Measurements from ENCODE around the gene TMEM126A. TPM values are rescaled to one million over a fixed set of nuclear protein-coding genes. Genes with fewer than 3 reads are reported as not detected.
A peak's percentile ranks its signal among the peaks of the same experiment; 100 is the strongest.

Gene TMEM126A
- total and polyA plus RNA-seq, 2 of the 13 experiments (the other 11 are each of a cell fraction or from before 2014, with no cell fraction given) = 59.5 to 66.9 TPM

DNA sequence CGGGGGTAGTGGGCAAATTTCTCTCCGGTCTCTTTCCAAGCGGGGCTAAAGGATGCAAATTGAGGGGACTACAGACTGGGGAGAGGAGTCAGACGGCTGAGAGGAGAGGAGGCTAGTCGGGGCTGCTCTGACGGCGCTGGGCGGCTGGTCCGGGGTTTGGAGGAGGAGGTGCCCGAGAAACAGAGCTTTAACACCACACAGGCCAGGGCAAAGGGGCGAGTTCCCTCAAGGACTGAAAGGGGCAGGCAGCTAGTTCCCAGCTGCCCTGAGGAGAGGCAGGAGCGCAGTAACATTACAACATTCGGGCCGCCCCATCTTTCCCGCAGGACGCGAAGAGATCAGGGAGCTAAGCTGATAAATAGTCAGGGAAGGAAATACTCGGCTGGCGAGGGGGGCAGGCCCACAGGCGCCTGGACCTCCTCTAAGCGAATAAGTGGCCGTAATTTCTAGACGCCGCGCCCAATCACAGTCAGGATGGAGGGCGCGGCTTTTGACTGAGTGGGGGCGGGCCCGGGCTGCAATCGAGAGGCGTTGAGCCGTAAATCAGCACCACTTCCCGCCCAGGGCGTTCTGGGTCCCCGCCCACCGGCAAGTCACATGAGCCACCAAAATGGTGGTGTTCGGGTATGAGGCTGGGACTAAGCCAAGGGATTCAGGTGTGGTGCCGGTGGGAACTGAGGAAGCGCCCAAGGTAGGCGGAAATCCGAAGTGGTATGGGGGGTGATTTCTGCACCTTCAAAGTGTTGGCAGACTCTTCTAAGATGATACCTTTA, 19.6 kb upstream of the TMEM126A start, which contains the start of gene TMEM126B (continued):
- TF ChIP-seq, protein P1, sequence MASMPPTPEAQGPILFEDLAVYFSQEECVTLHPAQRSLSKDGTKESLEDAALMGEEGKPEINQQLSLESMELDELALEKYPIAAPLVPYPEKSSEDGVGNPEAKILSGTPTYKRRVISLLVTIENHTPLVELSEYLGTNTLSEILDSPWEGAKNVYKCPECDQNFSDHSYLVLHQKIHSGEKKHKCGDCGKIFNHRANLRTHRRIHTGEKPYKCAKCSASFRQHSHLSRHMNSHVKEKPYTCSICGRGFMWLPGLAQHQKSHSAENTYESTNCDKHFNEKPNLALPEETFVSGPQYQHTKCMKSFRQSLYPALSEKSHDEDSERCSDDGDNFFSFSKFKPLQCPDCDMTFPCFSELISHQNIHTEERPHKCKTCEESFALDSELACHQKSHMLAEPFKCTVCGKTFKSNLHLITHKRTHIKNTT (CRISPR knock-in tag; IDR thresholded peaks at IDR 0.05) = no peak
- TF ChIP-seq CHD2 (IDR thresholded peaks at IDR 0.05; ENCODE audit: low read depth, low read length) (peak; percentile 30; the same call in 1 of the 2 replicates), MIXL1 (CRISPR knock-in tag; IDR thresholded peaks at IDR 0.05) (no peak), ZEB1 (IDR thresholded peaks at IDR 0.05; ENCODE audit: insufficient replicate concordance, low read depth) (no peak), RFXANK (CRISPR knock-in tag; IDR thresholded peaks at IDR 0.05) (no peak), NCOA2 (CRISPR knock-in tag; IDR thresholded peaks at IDR 0.05) (peak; percentile 38; the same call in 1 of the 2 replicates), SIX4 (CRISPR knock-in tag; IDR thresholded peaks at IDR 0.05) (peak; percentile 9; the same call in 1 of the 2 replicates), ZNF670 (CRISPR knock-in tag; IDR thresholded peaks at IDR 0.05; ENCODE audit: borderline replicate concordance) (peak; percentile 79; the same call in 1 of the 2 replicates), STAG1 (CRISPR knock-in tag; IDR thresholded peaks at IDR 0.05) (no peak), ZBTB8A (CRISPR knock-in tag; IDR thresholded peaks at IDR 0.05; ENCODE audit: borderline replicate concordance, low read depth) (no peak), NRL (CRISPR knock-in tag; IDR thresholded peaks at IDR 0.05; ENCODE audit: borderline replicate concordance) (no peak; the same call in 1 of the 2 replicates), ZMYM2 (CRISPR knock-in tag; IDR thresholded peaks at IDR 0.05) (no peak), GPN1 (CRISPR knock-in tag; IDR thresholded peaks at IDR 0.05; ENCODE audit: borderline replicate concordance) (no peak), ZFP36L2 (CRISPR knock-in tag; IDR thresholded peaks at IDR 0.05) (no peak), NFE2 (CRISPR knock-in tag; IDR thresholded peaks at IDR 0.05) (no peak), HOXA7 (CRISPR knock-in tag; IDR thresholded peaks at IDR 0.05) (no peak), ZNF772 (CRISPR knock-in tag; IDR thresholded peaks at IDR 0.05) (no peak), NFIC (IDR thresholded peaks at IDR 0.05; ENCODE audit: low read length) (0 out of 2 replicates have a peak, but pooled peaks have one; percentile 2)
- TF ChIP-seq, protein P2, sequence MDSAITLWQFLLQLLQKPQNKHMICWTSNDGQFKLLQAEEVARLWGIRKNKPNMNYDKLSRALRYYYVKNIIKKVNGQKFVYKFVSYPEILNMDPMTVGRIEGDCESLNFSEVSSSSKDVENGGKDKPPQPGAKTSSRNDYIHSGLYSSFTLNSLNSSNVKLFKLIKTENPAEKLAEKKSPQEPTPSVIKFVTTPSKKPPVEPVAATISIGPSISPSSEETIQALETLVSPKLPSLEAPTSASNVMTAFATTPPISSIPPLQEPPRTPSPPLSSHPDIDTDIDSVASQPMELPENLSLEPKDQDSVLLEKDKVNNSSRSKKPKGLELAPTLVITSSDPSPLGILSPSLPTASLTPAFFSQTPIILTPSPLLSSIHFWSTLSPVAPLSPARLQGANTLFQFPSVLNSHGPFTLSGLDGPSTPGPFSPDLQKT (CRISPR knock-in tag; IDR thresholded peaks at IDR 0.05; ENCODE audit: borderline replicate concordance) = no peak
- TF ChIP-seq, protein P3, sequence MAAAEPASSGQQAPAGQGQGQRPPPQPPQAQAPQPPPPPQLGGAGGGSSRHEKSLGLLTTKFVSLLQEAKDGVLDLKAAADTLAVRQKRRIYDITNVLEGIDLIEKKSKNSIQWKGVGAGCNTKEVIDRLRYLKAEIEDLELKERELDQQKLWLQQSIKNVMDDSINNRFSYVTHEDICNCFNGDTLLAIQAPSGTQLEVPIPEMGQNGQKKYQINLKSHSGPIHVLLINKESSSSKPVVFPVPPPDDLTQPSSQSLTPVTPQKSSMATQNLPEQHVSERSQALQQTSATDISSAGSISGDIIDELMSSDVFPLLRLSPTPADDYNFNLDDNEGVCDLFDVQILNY (CRISPR knock-in tag; conservative IDR thresholded peaks at IDR 0.05) = peak; percentile 91
- TF ChIP-seq, protein P4, sequence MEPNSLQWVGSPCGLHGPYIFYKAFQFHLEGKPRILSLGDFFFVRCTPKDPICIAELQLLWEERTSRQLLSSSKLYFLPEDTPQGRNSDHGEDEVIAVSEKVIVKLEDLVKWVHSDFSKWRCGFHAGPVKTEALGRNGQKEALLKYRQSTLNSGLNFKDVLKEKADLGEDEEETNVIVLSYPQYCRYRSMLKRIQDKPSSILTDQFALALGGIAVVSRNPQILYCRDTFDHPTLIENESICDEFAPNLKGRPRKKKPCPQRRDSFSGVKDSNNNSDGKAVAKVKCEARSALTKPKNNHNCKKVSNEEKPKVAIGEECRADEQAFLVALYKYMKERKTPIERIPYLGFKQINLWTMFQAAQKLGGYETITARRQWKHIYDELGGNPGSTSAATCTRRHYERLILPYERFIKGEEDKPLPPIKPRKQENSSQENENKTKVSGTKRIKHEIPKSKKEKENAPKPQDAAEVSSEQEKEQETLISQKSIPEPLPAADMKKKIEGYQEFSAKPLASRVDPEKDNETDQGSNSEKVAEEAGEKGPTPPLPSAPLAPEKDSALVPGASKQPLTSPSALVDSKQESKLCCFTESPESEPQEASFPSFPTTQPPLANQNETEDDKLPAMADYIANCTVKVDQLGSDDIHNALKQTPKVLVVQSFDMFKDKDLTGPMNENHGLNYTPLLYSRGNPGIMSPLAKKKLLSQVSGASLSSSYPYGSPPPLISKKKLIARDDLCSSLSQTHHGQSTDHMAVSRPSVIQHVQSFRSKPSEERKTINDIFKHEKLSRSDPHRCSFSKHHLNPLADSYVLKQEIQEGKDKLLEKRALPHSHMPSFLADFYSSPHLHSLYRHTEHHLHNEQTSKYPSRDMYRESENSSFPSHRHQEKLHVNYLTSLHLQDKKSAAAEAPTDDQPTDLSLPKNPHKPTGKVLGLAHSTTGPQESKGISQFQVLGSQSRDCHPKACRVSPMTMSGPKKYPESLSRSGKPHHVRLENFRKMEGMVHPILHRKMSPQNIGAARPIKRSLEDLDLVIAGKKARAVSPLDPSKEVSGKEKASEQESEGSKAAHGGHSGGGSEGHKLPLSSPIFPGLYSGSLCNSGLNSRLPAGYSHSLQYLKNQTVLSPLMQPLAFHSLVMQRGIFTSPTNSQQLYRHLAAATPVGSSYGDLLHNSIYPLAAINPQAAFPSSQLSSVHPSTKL (CRISPR knock-in tag; IDR thresholded peaks at IDR 0.05) = peak; percentile 62
- TF ChIP-seq, protein P5, sequence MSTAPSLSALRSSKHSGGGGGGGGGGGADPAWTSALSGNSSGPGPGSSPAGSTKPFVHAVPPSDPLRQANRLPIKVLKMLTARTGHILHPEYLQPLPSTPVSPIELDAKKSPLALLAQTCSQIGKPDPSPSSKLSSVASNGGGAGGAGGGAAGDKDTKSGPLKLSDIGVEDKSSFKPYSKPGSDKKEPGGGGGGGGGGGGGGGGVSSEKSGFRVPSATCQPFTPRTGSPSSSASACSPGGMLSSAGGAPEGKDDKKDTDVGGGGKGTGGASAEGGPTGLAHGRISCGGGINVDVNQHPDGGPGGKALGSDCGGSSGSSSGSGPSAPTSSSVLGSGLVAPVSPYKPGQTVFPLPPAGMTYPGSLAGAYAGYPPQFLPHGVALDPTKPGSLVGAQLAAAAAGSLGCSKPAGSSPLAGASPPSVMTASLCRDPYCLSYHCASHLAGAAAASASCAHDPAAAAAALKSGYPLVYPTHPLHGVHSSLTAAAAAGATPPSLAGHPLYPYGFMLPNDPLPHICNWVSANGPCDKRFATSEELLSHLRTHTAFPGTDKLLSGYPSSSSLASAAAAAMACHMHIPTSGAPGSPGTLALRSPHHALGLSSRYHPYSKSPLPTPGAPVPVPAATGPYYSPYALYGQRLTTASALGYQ (CRISPR knock-in tag; IDR thresholded peaks at IDR 0.05) = 0 out of 2 replicates have a peak, but pooled peaks have one; percentile 45

Measured in HepG2 (cell line).